Activated CD4-positive, alpha-beta memory T cell treated with anti-CD3 and anti-CD28 coated beads, Interleukin-2, amount 10 ng/mL, durations not matched to agents 7 days and 5 days (primary cell): ENCODE results near the gene XPNPEP1. TPM values are rescaled to one million over a fixed set of nuclear protein-coding genes. Genes with fewer than 3 reads are reported as not detected.

Experiments
- CTCF ChIA-PET: fragments of 350-600 bp; sonication (Branson Sonifier 250); formaldehyde crosslinking; loops from one replicate; lab custom pipeline; 2021; ENCODE audit warnings: antibody characterized with exemption, inconsistent platforms; lab: Charles Lee
- POLR2A ChIA-PET: fragments of 350-600 bp; sonication (Branson Sonifier 250); formaldehyde crosslinking; loops from one replicate; lab custom pipeline; 2021; ENCODE audit warnings: antibody characterized with exemption; lab: Charles Lee
- DNase-seq: peaks from one replicate; pipeline ENCODE4 v3.0.0-alpha.2; 2020
- H3K27ac Mint-ChIP-seq: one replicate; pipeline ENCODE4 v1.8.0; 2021; ENCODE audit warnings: mild to moderate bottlenecking, mixed read lengths
- H3K27me3 Mint-ChIP-seq: one replicate; pipeline ENCODE4 v1.8.0; 2021; ENCODE audit warnings: mixed read lengths
- H3K36me3 Mint-ChIP-seq: one replicate; pipeline ENCODE4 v1.8.0; 2021; ENCODE audit warnings: low read depth, mixed read lengths
- H3K4me1 Mint-ChIP-seq: one replicate; pipeline ENCODE4 v1.8.0; 2021; ENCODE audit warnings: mixed read lengths
- H3K4me3 Mint-ChIP-seq: one replicate; pipeline ENCODE4 v1.8.0; 2021; ENCODE audit warnings: mild to moderate bottlenecking, mixed read lengths
- H3K9me3 Mint-ChIP-seq: one replicate; pipeline ENCODE4 v1.8.0; 2021; ENCODE audit warnings: mixed read lengths
- total RNA-seq, 2 experiments: library from RNA; stranded (reverse); gene quantifications; one replicate each; pipeline ENCODE4 v1.2.3, GENCODE V29; 2021

The XPNPEP1 gene
- total RNA-seq, 2 experiments from 2014 or later = 78.7 to 90.3 TPM

- Mint-ChIP-seq H3K36me3 (no peaks in the 10 kb centered on the region), H3K27me3 (peaks cover 6% of the 10 kb centered on the region), H3K9me3 (peaks cover 3% of the 10 kb centered on the region), H3K27ac (no peak overlapping the region), H3K4me3 (no peak overlapping the region), H3K4me1 (no peaks in the 10 kb centered on the region)
- DNase-seq = no peak
- ChIA-PET POLR2A (no interaction called here), CTCF (no interaction called here)
These were observed 91.5 kb downstream of the XPNPEP1 start for GRCh38 chr10:109831846-109832245.

GRCh38 chr10:109824206-109824605 is 99.1 kb downstream of the XPNPEP1 start:
- no peak overlapping the region for H3K27ac Mint-ChIP-seq
- DNase-seq = no peak
- ChIA-PET CTCF (no interaction called here), POLR2A (no interaction called here)
- no peak overlapping the region for H3K4me3 Mint-ChIP-seq
- no peaks in the 10 kb centered on the region for H3K4me1 Mint-ChIP-seq
- no peaks in the 10 kb centered on the region for H3K9me3 Mint-ChIP-seq
- H3K36me3 Mint-ChIP-seq = no peaks in the 10 kb centered on the region
- no peaks in the 10 kb centered on the region for H3K27me3 Mint-ChIP-seq

- no peaks in the 10 kb centered on the region for H3K4me1 Mint-ChIP-seq
- H3K27me3 Mint-ChIP-seq = no peaks in the 10 kb centered on the region
- POLR2A ChIA-PET = no interaction called here
- H3K4me3 Mint-ChIP-seq = no peak overlapping the region
- H3K36me3 Mint-ChIP-seq = no peaks in the 10 kb centered on the region
- CTCF ChIA-PET = no interaction called here
- no peak overlapping the region for H3K27ac Mint-ChIP-seq
- no peak for DNase-seq
- H3K9me3 Mint-ChIP-seq = no peaks in the 10 kb centered on the region
These were observed 100.1 kb downstream of the XPNPEP1 start for GRCh38 chr10:109823196-109823595.

- ChIA-PET CTCF (no interaction called here), POLR2A (no interaction called here)
- H3K4me3 Mint-ChIP-seq = no peak overlapping the region
- no peaks in the 10 kb centered on the region for H3K36me3 Mint-ChIP-seq
- H3K4me1 Mint-ChIP-seq = no peaks in the 10 kb centered on the region
- no peaks in the 10 kb centered on the region for H3K27me3 Mint-ChIP-seq
- H3K27ac Mint-ChIP-seq = no peak overlapping the region
- DNase-seq = no peak
- H3K9me3 Mint-ChIP-seq = no peaks in the 10 kb centered on the region
These were observed 101.6 kb downstream of the XPNPEP1 start for GRCh38 chr10:109821672-109822071.

- ChIA-PET POLR2A (no interaction called here), CTCF (no interaction called here)
- H3K4me1 Mint-ChIP-seq = no peaks in the 10 kb centered on the region
- H3K27me3 Mint-ChIP-seq = no peaks in the 10 kb centered on the region
- H3K4me3 Mint-ChIP-seq = no peak overlapping the region
- DNase-seq = no peak
- H3K36me3 Mint-ChIP-seq = no peaks in the 10 kb centered on the region
- no peak overlapping the region for H3K27ac Mint-ChIP-seq
- H3K9me3 Mint-ChIP-seq = no peaks in the 10 kb centered on the region
These were observed 102.5 kb downstream of the XPNPEP1 start for GRCh38 chr10:109820620-109821405.

GRCh38 chr10:109819807-109820206 is 103.5 kb downstream of the XPNPEP1 start:
- POLR2A ChIA-PET = no interaction called here
- H3K27ac Mint-ChIP-seq = no peak overlapping the region
- H3K4me3 Mint-ChIP-seq = no peak overlapping the region
- no peaks in the 10 kb centered on the region for H3K9me3 Mint-ChIP-seq
- DNase-seq = no peak
- CTCF ChIA-PET = interaction anchor here (1.2 kb wide), 1 partner anchor 46 kb away, joined by 3 read pairs; no protein-coding TSS in a partner anchor
- no peaks in the 10 kb centered on the region for H3K36me3 Mint-ChIP-seq
- H3K4me1 Mint-ChIP-seq = no peaks in the 10 kb centered on the region
- no peaks in the 10 kb centered on the region for H3K27me3 Mint-ChIP-seq

Other genes with a start within 250 kb of the XPNPEP1 start
- 100 to 1,000 TPM; 400 to 401 TPM for gene ADD3, start 84.5 kb upstream of the XPNPEP1 start, total RNA-seq